AG04450 (cell line): ENCODE measurements around the gene VANGL2. TPM values are rescaled to one million over a fixed set of nuclear protein-coding genes. Genes with fewer than 3 reads are reported as not detected.

ENCODE experiments used
- CTCF ChIA-PET: fragments of 300-600, 350-600 bp; formaldehyde crosslinking; extraction: SDS; loops from one replicate; lab custom pipeline; 2022; ENCODE audit warnings: antibody characterized with exemption, inconsistent platforms; lab: Charles Lee
- POLR2A ChIA-PET: fragments of 350-600 bp; formaldehyde crosslinking; extraction: SDS; loops from one replicate; lab custom pipeline; 2021; ENCODE audit warnings: antibody characterized with exemption, inconsistent platforms; lab: Yijun Ruan, JAX
- DNase-seq: peaks from one replicate; pipeline ENCODE4 v3.0.0-alpha.2; 2011; ENCODE audit warnings: low read depth, low spot score
- H3K27ac ChIP-seq: one replicate; pipeline ENCODE4 v1.5.1; 2012; ENCODE audit warnings: low read depth, low read length, control low read depth
- H3K27me3 ChIP-seq: one replicate; pipeline ENCODE4 v1.6.0; 2012; ENCODE audit warnings: low read length; ENCODE audit not compliant: control insufficient read depth, insufficient read depth
- H3K4me3 ChIP-seq: 2 replicates; pipeline ENCODE4 v1.5.1; 2011; ENCODE audit warnings: mild to moderate bottlenecking, low read depth, low read length, control low read depth
- H3K9me3 ChIP-seq: 2 replicates; pipeline ENCODE4 v1.5.1; 2012; ENCODE audit warnings: low read length; ENCODE audit not compliant: control insufficient read depth, insufficient read depth
- CTCF ChIP-seq: IDR thresholded peaks from 2 replicates; pipeline ENCODE4 v1.5.1; 2011; ENCODE audit warnings: low read depth, low read length, control low read depth, inconsistent platforms
- polyA plus RNA-seq: library from polyadenylated mRNA; depleted of rRNA; stranded (reverse); fragments of >200 nt; gene quantifications from 2 replicates; pipeline ENCODE4 v1.2.3, GENCODE V29; 2011

VANGL2 gene
- polyA plus RNA-seq, 1 experiment: 3.4 TPM

- Histone ChIP-seq H3K27ac (no peak overlapping the region), H3K4me3 (no peak overlapping the region), H3K27me3 (no peaks in the 10 kb centered on the region), H3K9me3 (no peaks in the 10 kb centered on the region)
- ChIA-PET CTCF (no interaction called here), POLR2A (no interaction called here)
- TF ChIP-seq CTCF: no peak
- no peak for DNase-seq
These were observed 30.6 kb downstream of the VANGL2 start for GRCh38 chr1:160431006-160431405.

- Histone ChIP-seq H3K27me3 (no peaks in the 10 kb centered on the region), H3K4me3 (no peak overlapping the region), H3K9me3 (no peaks in the 10 kb centered on the region), H3K27ac (no peak overlapping the region)
- ChIA-PET CTCF (no interaction called here), POLR2A (interaction anchor here (0.6 kb wide), 1 partner anchor 400 kb away, joined by 3 read pairs; no protein-coding TSS in a partner anchor)
- no peak for TF ChIP-seq CTCF
- DNase-seq: no peak
These were observed 31.2 kb downstream of the VANGL2 start for GRCh38 chr1:160431571-160431970.

GRCh38 chr1:160432371-160432786, 32.0 kb downstream of the VANGL2 start:
- CTCF ChIA-PET: no interaction called here
- no peak for DNase-seq
- TF ChIP-seq CTCF: no peak
- H3K27me3 ChIP-seq: no peaks in the 10 kb centered on the region
- POLR2A ChIA-PET: no interaction called here
- no peak overlapping the region for H3K4me3 ChIP-seq
- no peak overlapping the region for H3K27ac ChIP-seq
- no peaks in the 10 kb centered on the region for H3K9me3 ChIP-seq

- TF ChIP-seq CTCF: no peak
- no peaks in the 10 kb centered on the region for H3K27me3 ChIP-seq
- no peak overlapping the region for H3K4me3 ChIP-seq
- ChIA-PET CTCF (no interaction called here), POLR2A (no interaction called here)
- no peak for DNase-seq
- no peak overlapping the region for H3K27ac ChIP-seq
- no peaks in the 10 kb centered on the region for H3K9me3 ChIP-seq
These were observed 36.6 kb downstream of the VANGL2 start for GRCh38 chr1:160436966-160437365.

- no peaks in the 10 kb centered on the region for H3K9me3 ChIP-seq
- no peak overlapping the region for H3K27ac ChIP-seq
- POLR2A ChIA-PET: no interaction called here
- no peak for TF ChIP-seq CTCF
- DNase-seq: no peak
- no peak overlapping the region; the same call in 1 of the 2 replicates for H3K4me3 ChIP-seq
- no peaks in the 10 kb centered on the region for H3K27me3 ChIP-seq
- CTCF ChIA-PET: interaction anchor here (0.9 kb wide), 1 partner anchor 9 kb away, joined by 3 read pairs; no protein-coding TSS in a partner anchor
These were observed 37.3 kb downstream of the VANGL2 start for GRCh38 chr1:160437432-160438316.
